Cardiac ventricle fibroblast (primary cell): ENCODE data around the gene AOX1. TPM values are rescaled to one million over a fixed set of nuclear protein-coding genes. Genes with fewer than 3 reads are reported as not detected.

Source experiments
- total RNA-seq: library from RNA; depleted of rRNA; stranded (reverse); fragments of >200 nt; gene quantifications from 2 replicates; pipeline ENCODE4 v1.2.3, GENCODE V29; 2015

The AOX1 gene
- total RNA-seq = 104 and 109 TPM in 2 replicates

DNA sequence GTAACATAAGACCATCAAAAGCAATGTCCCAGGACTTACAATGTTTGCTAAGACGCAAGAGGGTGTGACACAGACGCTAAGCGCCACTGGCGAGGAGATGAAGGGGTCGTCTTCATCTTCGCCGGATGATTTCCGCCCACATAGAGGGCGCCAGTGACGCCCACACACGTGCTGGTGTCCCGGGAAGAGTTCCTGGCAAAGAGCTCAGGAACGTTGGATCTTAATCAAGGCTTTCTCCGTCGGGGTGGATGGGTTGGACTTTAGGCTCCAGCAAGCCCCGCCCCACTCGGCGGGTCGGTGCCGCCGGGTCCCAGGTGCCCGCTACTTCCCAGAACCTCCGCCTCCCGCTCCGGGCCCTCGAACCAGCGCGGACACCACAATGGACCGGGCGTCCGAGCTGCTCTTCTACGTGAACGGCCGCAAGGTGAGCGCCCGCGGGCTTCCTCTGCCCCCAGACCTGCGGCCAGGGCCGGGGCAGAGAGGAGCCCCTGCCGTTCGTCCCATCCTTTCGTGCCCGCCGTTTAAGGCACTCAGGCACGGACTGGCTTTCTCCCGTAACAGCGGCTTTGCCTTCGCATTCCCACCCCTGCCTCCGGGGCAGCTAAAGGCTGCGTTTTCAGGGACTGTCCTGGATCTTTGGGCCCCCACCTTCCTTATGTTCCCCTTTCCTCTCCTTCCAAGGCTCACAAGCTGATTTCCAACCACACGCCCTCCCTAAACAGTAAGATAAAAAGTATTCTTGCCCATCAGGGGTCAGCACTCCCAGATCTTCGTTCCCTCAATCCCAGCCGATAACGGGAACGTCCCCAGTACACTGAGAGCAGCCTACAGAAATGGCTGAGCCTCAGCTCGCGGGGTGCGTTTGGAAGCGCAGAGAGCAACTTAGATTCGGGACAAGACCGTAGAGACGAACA is at the start of gene AOX1:
TSS of gene AOX1 (plus strand) at position 285 of the 914 bp plus-strand sequence. CDS start at position 380, 95 bp downstream.

Other genes starting within 250 kb of the AOX1 start
- gene KCTD18, start 75.9 kb upstream of the AOX1 start, total RNA-seq = 18.0 and 22.4 TPM in 2 replicates
- gene SGO2, start 59.8 kb upstream of the AOX1 start, total RNA-seq = 2.8 and 4.3 TPM in 2 replicates
- 250 and 276 TPM in 2 replicates for gene BZW1, start 225.9 kb downstream of the AOX1 start, total RNA-seq